HepG2 (cell line): ENCODE results near the gene ITIH1. TPM values are rescaled to one million over a fixed set of nuclear protein-coding genes. Genes with fewer than 3 reads are reported as not detected.
A peak's percentile ranks its signal among the peaks of the same experiment; 100 is the strongest.

Experiments used
- AFF4 ChIP-seq: sonication (generic); formaldehyde crosslinking; IDR thresholded peaks from 2 replicates; pipeline ENCODE4 v1.4.0; 2020; ENCODE audit warnings: missing genetic modification reagents
- BRCA1 ChIP-seq: sonication (generic); formaldehyde crosslinking; IDR thresholded peaks from 2 replicates; pipeline ENCODE4 v1.4.0; 2020; ENCODE audit warnings: missing genetic modification reagents
- EHMT2 ChIP-seq: fragments of 200-600 bp; sonication (generic); IDR thresholded peaks from 2 replicates; pipeline ENCODE4 v1.7.0; 2017; ENCODE audit warnings: antibody characterized with exemption, low read depth, low read length, borderline replicate concordance
- FLYWCH1 ChIP-seq: sonication (generic); formaldehyde crosslinking; IDR thresholded peaks from 2 replicates; pipeline ENCODE4 v1.8.1; 2023; ENCODE audit warnings: mild to moderate bottlenecking, missing genetic modification reagents
- FOXA3 ChIP-seq: IDR thresholded peaks from 2 replicates; pipeline ENCODE4 v1.6.1; 2016; ENCODE audit warnings: missing genetic modification reagents, missing compliant biosample characterization
- HCFC1 ChIP-seq: fragments of 150-350 bp; IDR thresholded peaks from 2 replicates; pipeline ENCODE4 v1.6.1; 2014; ENCODE audit warnings: low read depth, low read length
- KDM5B ChIP-seq: sonication (generic); formaldehyde crosslinking; IDR thresholded peaks from 2 replicates; pipeline ENCODE4 v1.4.0; 2020; ENCODE audit warnings: missing genetic modification reagents, mild to moderate bottlenecking, borderline replicate concordance
- MIXL1 ChIP-seq: IDR thresholded peaks from 2 replicates; pipeline ENCODE4 v1.6.1; 2016
- MXD3 ChIP-seq: IDR thresholded peaks from 2 replicates; pipeline ENCODE4 v1.6.1; 2016; ENCODE audit warnings: mild to moderate bottlenecking, missing biosample characterization, missing genetic modification reagents
- MXI1 ChIP-seq: IDR thresholded peaks from 3 replicates; pipeline ENCODE4 v1.6.1; 2012; ENCODE audit warnings: low read depth, low read length, inconsistent platforms, borderline replicate concordance
- NFYC ChIP-seq: IDR thresholded peaks from 2 replicates; pipeline ENCODE4 v1.6.1; 2016; ENCODE audit warnings: missing genetic modification reagents, missing compliant biosample characterization
- NR2F2 ChIP-seq: IDR thresholded peaks from 2 replicates; pipeline ENCODE4 v1.6.1; 2012; ENCODE audit warnings: low read depth, inconsistent platforms, borderline replicate concordance
- POLR2AphosphoS5 ChIP-seq: IDR thresholded peaks from 2 replicates; pipeline ENCODE4 v1.6.1; 2012; ENCODE audit warnings: low read depth, low read length
- POLR2G ChIP-seq: fragments of 200-400 bp; formaldehyde crosslinking; IDR thresholded peaks from 2 replicates; pipeline ENCODE4 v1.6.1; 2018; ENCODE audit warnings: mild to moderate bottlenecking, low read depth, low read length, moderate library complexity
- RXRA ChIP-seq: sonication (generic); formaldehyde crosslinking; IDR thresholded peaks from 2 replicates; pipeline ENCODE4 v1.5.1; 2020; ENCODE audit warnings: missing genetic modification reagents
- SOX13 ChIP-seq, 3 experiments: fragments of 450-650 bp in 1 of 3; sonication (generic) in 1 of 3; formaldehyde crosslinking in 1 of 3; IDR thresholded peaks in 2 of 3; conservative IDR thresholded peaks in 1 of 3; 2 replicates each; pipeline versions ENCODE4 v1.5.0 to v1.6.1; 2016 to 2020; ENCODE audit warnings: antibody characterized with exemption in 1 of 3, mild to moderate bottlenecking in 1 of 3, missing compliant biosample characterization in 1 of 3, missing genetic modification reagents in 1 of 3, moderate library complexity in 1 of 3
- ZFX ChIP-seq: sonication (generic); formaldehyde crosslinking; IDR thresholded peaks from 2 replicates; pipeline ENCODE4 v1.4.0; 2020; ENCODE audit warnings: mild to moderate bottlenecking, low read depth, missing genetic modification reagents, moderate library complexity
- ZNF230 ChIP-seq: sonication (generic); formaldehyde crosslinking; IDR thresholded peaks from 2 replicates; pipeline ENCODE4 v1.4.0; 2020; ENCODE audit warnings: mild to moderate bottlenecking, missing genetic modification reagents
- ZSCAN12 ChIP-seq: sonication (generic); formaldehyde crosslinking; IDR thresholded peaks from 2 replicates; pipeline ENCODE4 v1.9.0; 2021; ENCODE audit warnings: mild to moderate bottlenecking, missing genetic modification reagents
- ZSCAN21 ChIP-seq: sonication (generic); formaldehyde crosslinking; IDR thresholded peaks from 2 replicates; pipeline ENCODE4 v1.8.0; 2022; ENCODE audit warnings: mild to moderate bottlenecking, missing genetic modification reagents, moderate library complexity, borderline replicate concordance
- polyA plus RNA-seq, 8 experiments: library from polyadenylated mRNA; depleted of rRNA in 3 of 8; stranded (reverse) in 7 of 8; unstranded in 1 of 8; fragments of >200 nt; fragmentation: Illumina TruSeq in 4 of 8; extraction: Trizol in 4 of 8; gene quantifications; 2 replicates each; pipeline versions ENCODE4 v1.2.1 to v1.2.3, GENCODE V29; 2011 to 2016; ENCODE audit warnings: low read depth in 4 of 8, missing spikeins in 1 of 8, mixed read lengths in 1 of 8; ENCODE audit not compliant: insufficient read depth in 1 of 8
- total RNA-seq, 5 experiments: library from RNA; depleted of rRNA; stranded (reverse); fragments of >200 nt; fragmentation: Illumina TruSeq; extraction: Trizol; gene quantifications; 2 replicates each; pipeline ENCODE4 v1.2.3, GENCODE V29; 2016; ENCODE audit warnings: low read depth in 1 of 5
- TF ChIP-seq, protein P1 (sequence below): sonication (generic); formaldehyde crosslinking; IDR thresholded peaks from 2 replicates; pipeline ENCODE4 v1.4.0; 2020; ENCODE audit warnings: low read depth, missing genetic modification reagents
- TF ChIP-seq, protein P2 (sequence below): sonication (generic); formaldehyde crosslinking; IDR thresholded peaks from 2 replicates; pipeline ENCODE4 v1.4.0; 2020; ENCODE audit warnings: missing genetic modification reagents

ITIH1 gene
- total and polyA plus RNA-seq, 2 of the 13 experiments (the other 11 are each of a cell fraction or from before 2014, with no cell fraction given), result 12.3 to 19.6 TPM

- TF ChIP-seq, protein P1, sequence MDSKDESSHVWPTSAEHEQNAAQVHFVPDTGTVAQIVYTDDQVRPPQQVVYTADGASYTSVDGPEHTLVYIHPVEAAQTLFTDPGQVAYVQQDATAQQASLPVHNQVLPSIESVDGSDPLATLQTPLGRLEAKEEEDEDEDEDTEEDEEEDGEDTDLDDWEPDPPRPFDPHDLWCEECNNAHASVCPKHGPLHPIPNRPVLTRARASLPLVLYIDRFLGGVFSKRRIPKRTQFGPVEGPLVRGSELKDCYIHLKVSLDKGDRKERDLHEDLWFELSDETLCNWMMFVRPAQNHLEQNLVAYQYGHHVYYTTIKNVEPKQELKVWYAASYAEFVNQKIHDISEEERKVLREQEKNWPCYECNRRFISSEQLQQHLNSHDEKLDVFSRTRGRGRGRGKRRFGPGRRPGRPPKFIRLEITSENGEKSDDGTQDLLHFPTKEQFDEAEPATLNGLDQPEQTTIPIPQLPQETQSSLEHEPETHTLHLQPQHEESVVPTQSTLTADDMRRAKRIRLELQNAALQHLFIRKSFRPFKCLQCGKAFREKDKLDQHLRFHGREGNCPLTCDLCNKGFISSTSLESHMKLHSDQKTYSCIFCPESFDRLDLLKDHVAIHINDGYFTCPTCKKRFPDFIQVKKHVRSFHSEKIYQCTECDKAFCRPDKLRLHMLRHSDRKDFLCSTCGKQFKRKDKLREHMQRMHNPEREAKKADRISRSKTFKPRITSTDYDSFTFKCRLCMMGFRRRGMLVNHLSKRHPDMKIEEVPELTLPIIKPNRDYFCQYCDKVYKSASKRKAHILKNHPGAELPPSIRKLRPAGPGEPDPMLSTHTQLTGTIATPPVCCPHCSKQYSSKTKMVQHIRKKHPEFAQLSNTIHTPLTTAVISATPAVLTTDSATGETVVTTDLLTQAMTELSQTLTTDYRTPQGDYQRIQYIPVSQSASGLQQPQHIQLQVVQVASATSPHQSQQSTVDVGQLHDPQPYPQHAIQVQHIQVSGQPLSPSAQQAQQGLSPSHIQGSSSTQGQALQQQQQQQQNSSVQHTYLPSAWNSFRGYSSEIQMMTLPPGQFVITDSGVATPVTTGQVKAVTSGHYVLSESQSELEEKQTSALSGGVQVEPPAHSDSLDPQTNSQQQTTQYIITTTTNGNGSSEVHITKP, result 0 out of 2 replicates have a peak, but pooled peaks have one; percentile 56
- TF ChIP-seq NR2F2 (peak; percentile 71), HCFC1 (no peak), MIXL1 (CRISPR knock-in tag) (0 out of 2 replicates have a peak, but pooled peaks have one; percentile 42), ZFX (CRISPR knock-in tag) (peak; percentile 85), ZNF230 (CRISPR knock-in tag) (no peak), ZSCAN12 (CRISPR knock-in tag) (no peak), NFYC (CRISPR knock-in tag) (no peak), AFF4 (CRISPR knock-in tag) (no peak), POLR2G (0 out of 2 replicates have a peak, but pooled peaks have one; percentile 33), BRCA1 (CRISPR knock-in tag) (0 out of 2 replicates have a peak, but pooled peaks have one; percentile 21), POLR2AphosphoS5 (peak; percentile 61; the same call in 1 of the 2 replicates), RXRA (peak; percentile 98), FOXA3 (peak; percentile 61; the same call in 1 of the 2 replicates), KDM5B (peak; percentile 50; the same call in 1 of the 2 replicates), FLYWCH1 (CRISPR knock-in tag) (no peak), SOX13 (IDR thresholded peaks at IDR 0.05) (no peak), SOX13 (CRISPR knock-in tag; conservative IDR thresholded peaks at IDR 0.05 in 1 of 2, IDR thresholded peaks at IDR 0.05 in 1 of 2) (peak in 1 of 2 experiments; percentile 51; a peak in 1 of 4 replicates), ZSCAN21 (CRISPR knock-in tag) (peak; percentile 59; the same call in 1 of the 2 replicates), MXD3 (CRISPR knock-in tag) (peak; percentile 12; the same call in 1 of the 2 replicates), EHMT2 (no peak), MXI1 (peak; percentile 40; the same call in 1 of the 3 replicates)
- TF ChIP-seq, protein P2, sequence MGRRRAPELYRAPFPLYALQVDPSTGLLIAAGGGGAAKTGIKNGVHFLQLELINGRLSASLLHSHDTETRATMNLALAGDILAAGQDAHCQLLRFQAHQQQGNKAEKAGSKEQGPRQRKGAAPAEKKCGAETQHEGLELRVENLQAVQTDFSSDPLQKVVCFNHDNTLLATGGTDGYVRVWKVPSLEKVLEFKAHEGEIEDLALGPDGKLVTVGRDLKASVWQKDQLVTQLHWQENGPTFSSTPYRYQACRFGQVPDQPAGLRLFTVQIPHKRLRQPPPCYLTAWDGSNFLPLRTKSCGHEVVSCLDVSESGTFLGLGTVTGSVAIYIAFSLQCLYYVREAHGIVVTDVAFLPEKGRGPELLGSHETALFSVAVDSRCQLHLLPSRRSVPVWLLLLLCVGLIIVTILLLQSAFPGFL (CRISPR knock-in tag), result no peak
Measured at GRCh38 chr3:52794612-52795099, 17.3 kb downstream of the ITIH1 start, which contains the start of gene ITIH3 (continued).
